ENCODE measurements around the gene GDI2.

DNA sequence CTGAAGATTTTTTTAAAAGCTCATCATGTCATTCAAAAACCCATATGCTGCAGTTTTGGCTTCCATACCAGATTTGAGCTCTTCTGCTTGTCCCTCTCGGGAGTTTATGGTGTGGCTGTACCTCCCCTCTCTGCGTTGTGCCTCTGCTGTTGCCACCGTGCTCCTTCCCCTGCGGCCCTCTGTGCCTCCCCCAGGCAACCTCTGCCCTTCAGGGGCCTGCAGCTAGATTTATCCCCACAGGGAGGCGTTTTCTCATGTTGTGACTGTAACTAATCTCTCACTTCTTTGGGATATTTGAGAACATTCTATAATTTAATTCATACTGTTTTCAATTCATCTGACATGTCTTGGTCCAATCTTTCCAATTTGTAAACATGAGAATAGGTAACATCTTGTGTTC lies 75.9 kb downstream of the GDI2 start:
- no peak for TF ChIP-seq CTCF (IDR thresholded peaks at IDR 0.05)
- TF ChIP-seq POLR2A (IDR thresholded peaks at IDR 0.05) = no peak

Data from uterus (tissue), 2 donors.